Activated T-cell treated with anti-CD3 and anti-CD28 coated beads, Interleukin-2, amount 50 U/mL, for 4 hours (primary cell): ENCODE results near the gene PNPLA5. TPM values are rescaled to one million over a fixed set of nuclear protein-coding genes. Genes with fewer than 3 reads are reported as not detected.
"Not testable (repeated sequence)": the region's sequence is repeated elsewhere in the genome, so short reads cannot be mapped to it uniquely, and the experiment has no call there.

ENCODE experiments used
- ATAC-seq, 2 donors: fragments of 200-7000 bp; cut with Tn5 transposase; one replicate each; pipeline ENCODE4 v1.10.0; 2021
- DNase-seq: peaks from one replicate; pipeline ENCODE4 v3.0.0-alpha.2; 2020
- H3K27me3 Mint-ChIP-seq: one replicate; pipeline ENCODE4 v1.8.0; 2021; ENCODE audit warnings: low read depth, mixed read lengths
- H3K36me3 Mint-ChIP-seq: one replicate; pipeline ENCODE4 v1.8.0; 2022; ENCODE audit warnings: mixed read lengths; ENCODE audit not compliant: insufficient read depth
- H3K4me1 Mint-ChIP-seq: one replicate; pipeline ENCODE4 v1.8.0; 2021; ENCODE audit warnings: low read depth, mixed read lengths
- H3K4me3 Mint-ChIP-seq: one replicate; pipeline ENCODE4 v1.8.0; 2021; ENCODE audit warnings: mild to moderate bottlenecking, moderate library complexity, mixed read lengths
- H3K9me3 Mint-ChIP-seq: one replicate; pipeline ENCODE4 v1.8.0; 2021; ENCODE audit warnings: mixed read lengths
- total RNA-seq, 3 donors: library from RNA; stranded (reverse); gene quantifications; one replicate each; pipeline ENCODE4 v1.2.1, GENCODE V29; 2021

The PNPLA5 gene
- total RNA-seq, 3 donors from 2014 or later, result not detected

- no peak for ATAC-seq
- Mint-ChIP-seq H3K36me3 (no peaks in the 10 kb centered on the region), H3K4me1 (no peaks in the 10 kb centered on the region), H3K4me3 (no peak overlapping the region), H3K27me3 (peaks cover 24% of the 10 kb centered on the region), H3K9me3 (no peaks in the 10 kb centered on the region)
- no peak for DNase-seq
Observed at GRCh38 chr22:43917521-43917920, 25.7 kb upstream of the PNPLA5 start.

GRCh38 chr22:43911351-43911750 lies 19.5 kb upstream of the PNPLA5 start:
- no peaks in the 10 kb centered on the region for H3K36me3 Mint-ChIP-seq
- H3K27me3 Mint-ChIP-seq, result peaks cover 26% of the 10 kb centered on the region
- no peaks in the 10 kb centered on the region for H3K9me3 Mint-ChIP-seq
- no peaks in the 10 kb centered on the region for H3K4me1 Mint-ChIP-seq
- no peak overlapping the region for H3K4me3 Mint-ChIP-seq
- no peak for ATAC-seq
- no peak for DNase-seq

- no peaks in the 10 kb centered on the region for H3K4me1 Mint-ChIP-seq
- no peaks in the 10 kb centered on the region for H3K9me3 Mint-ChIP-seq
- H3K4me3 Mint-ChIP-seq, result no peak overlapping the region
- no peak for DNase-seq
- H3K36me3 Mint-ChIP-seq, result no peaks in the 10 kb centered on the region
- no peak for ATAC-seq
- H3K27me3 Mint-ChIP-seq, result peaks cover 33% of the 10 kb centered on the region
Observed at GRCh38 chr22:43910178-43910695, 18.4 kb upstream of the PNPLA5 start.

- ATAC-seq, result no peak
- DNase-seq, result no peak
- Mint-ChIP-seq H3K4me1 (no peaks in the 10 kb centered on the region), H3K4me3 (no peak overlapping the region), H3K36me3 (no peaks in the 10 kb centered on the region), H3K9me3 (no peaks in the 10 kb centered on the region), H3K27me3 (peaks cover 33% of the 10 kb centered on the region)
Observed at GRCh38 chr22:43909708-43910107, 17.9 kb upstream of the PNPLA5 start.

GRCh38 chr22:43905681-43906080 lies 13.9 kb upstream of the PNPLA5 start:
- Mint-ChIP-seq H3K4me1 (no peaks in the 10 kb centered on the region), H3K4me3 (no peak overlapping the region), H3K36me3 (no peaks in the 10 kb centered on the region), H3K9me3 (no peaks in the 10 kb centered on the region), H3K27me3 (peaks cover 25% of the 10 kb centered on the region)
- ATAC-seq (no peak), DNase-seq (no peak)

- not testable (repeated sequence) for H3K36me3 Mint-ChIP-seq, H3K4me3 Mint-ChIP-seq, H3K9me3 Mint-ChIP-seq, H3K4me1 Mint-ChIP-seq, ATAC-seq, DNase-seq
- peaks cover 20% of the 10 kb centered on the region for H3K27me3 Mint-ChIP-seq
Observed at GRCh38 chr22:43904412-43904811, 12.6 kb upstream of the PNPLA5 start.

GRCh38 chr22:43903033-43903432 lies 11.2 kb upstream of the PNPLA5 start:
- not testable (repeated sequence) for DNase-seq, H3K4me1 Mint-ChIP-seq, ATAC-seq, H3K36me3 Mint-ChIP-seq, H3K9me3 Mint-ChIP-seq, H3K4me3 Mint-ChIP-seq
- H3K27me3 Mint-ChIP-seq, result peaks cover 20% of the 10 kb centered on the region

- Mint-ChIP-seq H3K27me3 (peaks cover 17% of the 10 kb centered on the region), H3K9me3 (no peaks in the 10 kb centered on the region), H3K4me1 (no peaks in the 10 kb centered on the region), H3K36me3 (no peaks in the 10 kb centered on the region), H3K4me3 (no peak overlapping the region)
- DNase-seq, result no peak
- ATAC-seq, result no peak
Observed at GRCh38 chr22:43901976-43902643, 10.3 kb upstream of the PNPLA5 start.

- ATAC-seq (no peak), DNase-seq (no peak)
- Mint-ChIP-seq H3K27me3 (peaks cover 16% of the 10 kb centered on the region), H3K36me3 (no peaks in the 10 kb centered on the region), H3K4me1 (no peaks in the 10 kb centered on the region), H3K4me3 (no peak overlapping the region), H3K9me3 (no peaks in the 10 kb centered on the region)
Observed at GRCh38 chr22:43900206-43900605, 8.4 kb upstream of the PNPLA5 start.

GRCh38 chr22:43897751-43898261 lies 6.0 kb upstream of the PNPLA5 start:
- peak in 1 of 2 donors; percentile 63 for ATAC-seq
- no peaks in the 10 kb centered on the region for H3K9me3 Mint-ChIP-seq
- H3K27me3 Mint-ChIP-seq, result peaks cover 18% of the 10 kb centered on the region
- DNase-seq, result no peak
- H3K4me3 Mint-ChIP-seq, result no peak overlapping the region
- no peaks in the 10 kb centered on the region for H3K4me1 Mint-ChIP-seq
- no peaks in the 10 kb centered on the region for H3K36me3 Mint-ChIP-seq

GRCh38 chr22:43895986-43896645 lies 4.3 kb upstream of the PNPLA5 start:
- DNase-seq (no peak), ATAC-seq (no peak)
- no peaks in the 10 kb centered on the region for H3K36me3 Mint-ChIP-seq
- peaks cover 28% of the 10 kb centered on the region for H3K27me3 Mint-ChIP-seq
- no peak overlapping the region for H3K4me3 Mint-ChIP-seq
- H3K4me1 Mint-ChIP-seq, result no peaks in the 10 kb centered on the region
- H3K9me3 Mint-ChIP-seq, result no peaks in the 10 kb centered on the region

GRCh38 chr22:43894122-43894521 lies 2.3 kb upstream of the PNPLA5 start:
- H3K4me3 Mint-ChIP-seq, result no peak overlapping the region

GRCh38 chr22:43893266-43893665 lies 1.5 kb upstream of the PNPLA5 start:
- H3K4me1 Mint-ChIP-seq, result no peaks in the 10 kb centered on the region
- peaks cover 52% of the 10 kb centered on the region for H3K27me3 Mint-ChIP-seq
- H3K36me3 Mint-ChIP-seq, result no peaks in the 10 kb centered on the region
- ATAC-seq, result no peak
- H3K9me3 Mint-ChIP-seq, result no peaks in the 10 kb centered on the region
- H3K4me3 Mint-ChIP-seq, result no peak overlapping the region
- no peak for DNase-seq

More at GRCh38 chr22:43894122-43894521, 2.3 kb upstream of the PNPLA5 start:
- Mint-ChIP-seq H3K36me3 (no peaks in the 10 kb centered on the region), H3K4me1 (no peaks in the 10 kb centered on the region), H3K27me3 (peaks cover 46% of the 10 kb centered on the region), H3K9me3 (no peaks in the 10 kb centered on the region)
- ATAC-seq, result no peak
- DNase-seq, result no peak

- Mint-ChIP-seq H3K4me1 (no peaks in the 10 kb centered on the region), H3K4me3 (no peak overlapping the region), H3K9me3 (no peaks in the 10 kb centered on the region), H3K36me3 (no peaks in the 10 kb centered on the region), H3K27me3 (peaks cover 55% of the 10 kb centered on the region)
- DNase-seq, result no peak
- no peak for ATAC-seq
Observed at GRCh38 chr22:43892183-43892894, 526 bp upstream of the PNPLA5 start.
